HG03521 (cell line): Measurements from ENCODE around the gene OPA1.

Experiments used
- ATAC-seq: cut with Tn5 transposase; IDR thresholded peaks from one replicate; pipeline ENCODE4 v1.9.1; 2021; ENCODE audit warnings: mild to moderate bottlenecking, moderate library complexity; ENCODE audit not compliant: unreplicated experiment

The OPA1 gene

DNA sequence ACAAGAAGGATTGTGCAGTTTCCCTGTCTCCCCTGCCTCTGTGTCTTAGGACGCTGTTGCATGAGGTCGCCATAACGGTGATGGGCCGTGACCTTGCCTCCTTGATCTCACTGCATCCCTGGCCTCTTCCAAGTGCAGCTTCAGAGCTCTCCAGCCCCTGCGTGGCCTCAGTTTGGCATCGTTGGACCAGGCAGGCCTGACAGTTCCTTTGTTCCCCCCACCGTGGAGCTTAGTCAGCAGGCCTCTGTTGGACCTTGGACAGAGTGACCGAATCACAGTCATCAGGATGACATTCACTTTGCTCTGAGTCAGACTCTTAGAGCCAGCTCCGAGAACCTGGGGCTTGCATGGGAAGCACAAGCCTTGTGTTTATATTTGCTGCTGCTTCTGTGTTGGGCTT lies 139.4 kb downstream of the OPA1 start:
- no peak for ATAC-seq

DNA sequence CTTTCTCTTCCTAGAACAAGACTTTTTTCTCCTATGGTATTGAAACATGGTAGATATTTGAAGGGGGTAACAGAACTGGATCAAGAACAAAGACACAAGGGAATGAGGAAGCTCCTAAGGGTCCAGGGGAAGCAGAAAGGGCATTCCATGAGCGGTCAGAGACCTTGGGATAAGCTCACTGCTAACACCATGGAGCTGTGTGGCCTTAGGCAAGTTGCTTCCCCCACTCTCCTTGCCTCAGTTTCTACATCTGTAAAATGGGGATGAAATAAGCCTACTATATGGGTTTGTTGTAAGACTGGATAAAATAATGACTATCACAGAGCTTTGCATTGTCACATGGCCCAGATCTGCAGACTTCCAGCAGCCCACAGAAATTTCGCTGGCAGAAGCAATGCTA lies 139.8 kb downstream of the OPA1 start:
- no peak for ATAC-seq

DNA sequence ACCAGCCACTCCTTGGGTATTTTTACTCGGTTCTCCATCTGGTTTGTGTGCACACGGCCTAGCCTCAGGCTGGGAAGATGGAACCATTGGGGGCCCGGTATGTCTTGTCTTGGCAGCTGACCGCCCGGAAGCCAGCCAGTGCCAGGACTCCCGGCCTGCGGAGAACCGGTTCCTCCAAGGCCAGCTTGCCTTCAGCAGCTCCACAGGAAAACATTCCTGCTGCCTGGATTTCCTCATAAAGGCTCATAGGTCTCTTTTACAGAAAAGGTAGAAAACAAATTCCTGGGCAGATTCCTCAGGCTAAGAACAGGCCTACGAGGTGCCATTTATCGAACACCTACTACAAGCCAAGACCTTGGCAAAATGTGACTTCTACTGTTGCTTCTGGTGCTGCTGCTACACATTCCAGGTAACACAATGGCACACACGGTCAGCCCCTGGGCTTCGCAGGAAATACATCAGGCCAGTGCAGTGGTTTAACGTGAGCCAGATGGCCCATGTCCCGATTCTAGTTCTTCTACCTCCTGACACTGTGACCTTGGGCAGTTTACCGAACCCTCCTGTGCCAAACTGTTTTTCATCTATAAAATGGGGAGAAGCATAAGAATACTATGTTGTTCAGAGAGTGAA lies 141.8 kb downstream of the OPA1 start:
- ATAC-seq, result no peak

DNA sequence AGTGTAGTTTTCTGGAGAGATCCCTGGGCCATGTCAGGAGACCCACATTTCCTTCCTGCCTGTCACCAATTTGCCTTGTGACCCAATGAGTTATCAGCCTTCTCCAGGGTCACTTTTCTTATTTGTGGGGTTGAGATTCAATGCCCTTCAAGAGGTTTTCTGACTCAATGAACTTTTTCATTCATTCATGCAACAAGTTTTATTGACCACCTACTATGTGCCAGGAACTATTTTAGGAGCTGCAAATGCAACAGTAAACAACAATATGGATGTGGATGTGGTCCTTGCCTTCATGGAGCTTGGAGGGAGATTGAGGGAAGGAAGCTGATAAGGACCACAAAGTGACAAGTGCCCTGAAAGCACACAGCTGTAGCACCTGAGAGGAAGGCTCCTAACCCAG lies 142.8 kb downstream of the OPA1 start:
- no peak for ATAC-seq

DNA sequence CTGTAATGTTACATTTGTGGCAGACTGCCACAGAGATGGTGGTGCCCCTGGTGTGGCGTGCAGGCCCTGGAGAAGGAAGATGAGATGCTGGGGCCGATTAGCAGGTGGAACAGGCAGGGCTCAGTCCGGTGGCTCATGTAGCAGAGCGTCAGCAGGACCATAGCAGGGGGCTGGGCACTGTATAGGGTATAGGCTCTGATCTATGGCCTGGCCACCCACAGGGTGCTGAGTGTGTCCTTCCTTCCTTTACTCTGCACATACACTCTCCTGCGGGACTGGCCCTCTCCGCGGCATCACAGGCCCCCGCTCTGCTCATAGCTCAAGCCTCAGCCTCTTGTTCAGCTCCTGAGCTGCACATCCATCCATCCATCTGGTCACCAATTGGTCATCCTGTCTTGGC lies 143.6 kb downstream of the OPA1 start:
- no peak for ATAC-seq

DNA sequence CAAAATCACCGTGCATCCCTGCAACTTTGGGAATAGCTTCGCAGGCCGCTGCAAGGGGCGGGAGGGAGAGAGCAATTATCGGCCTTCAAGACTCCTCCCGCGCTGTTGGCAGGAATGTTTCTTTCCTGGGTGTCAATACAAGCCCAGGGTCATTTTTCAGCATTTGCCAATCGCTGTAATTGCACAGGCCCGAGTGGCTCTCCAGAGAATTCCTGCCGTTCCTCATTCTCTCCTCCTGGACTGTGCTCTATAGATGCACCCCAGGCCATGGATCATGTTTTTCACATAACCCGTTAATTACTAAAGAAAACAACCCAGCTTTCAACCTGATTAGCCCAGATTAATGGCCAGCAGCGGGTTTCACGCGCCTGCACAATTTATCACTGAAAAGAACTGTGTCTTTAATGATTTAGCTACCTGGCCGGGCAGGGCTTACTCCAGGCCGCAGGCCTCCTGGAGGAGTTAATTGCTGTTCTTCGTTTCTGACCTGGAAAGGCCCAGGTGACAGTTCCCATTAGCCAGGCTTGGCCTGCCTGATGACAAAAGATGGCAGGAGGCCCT lies 144.3 kb downstream of the OPA1 start:
- ATAC-seq, result no peak

DNA sequence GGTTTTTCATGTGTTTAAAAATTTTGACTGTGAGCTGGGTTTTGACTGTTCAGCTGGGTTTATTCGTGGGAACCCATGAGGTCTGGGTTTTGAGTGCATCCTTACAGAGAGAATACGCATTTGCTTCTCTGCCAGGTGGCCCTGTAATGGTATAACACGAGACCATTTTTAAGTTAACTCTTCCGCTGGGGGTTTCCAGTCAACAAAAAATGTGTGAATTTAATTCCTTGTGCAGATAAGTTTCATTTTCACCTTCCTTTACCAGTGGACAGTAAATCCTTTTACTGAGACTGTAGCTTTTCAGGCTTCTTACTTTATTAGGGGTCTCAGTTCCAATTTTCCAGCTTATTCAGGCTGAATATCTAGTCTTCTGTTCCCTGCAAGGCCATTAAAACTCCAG lies 149.6 kb downstream of the OPA1 start:
- peak; percentile 68 for ATAC-seq

DNA sequence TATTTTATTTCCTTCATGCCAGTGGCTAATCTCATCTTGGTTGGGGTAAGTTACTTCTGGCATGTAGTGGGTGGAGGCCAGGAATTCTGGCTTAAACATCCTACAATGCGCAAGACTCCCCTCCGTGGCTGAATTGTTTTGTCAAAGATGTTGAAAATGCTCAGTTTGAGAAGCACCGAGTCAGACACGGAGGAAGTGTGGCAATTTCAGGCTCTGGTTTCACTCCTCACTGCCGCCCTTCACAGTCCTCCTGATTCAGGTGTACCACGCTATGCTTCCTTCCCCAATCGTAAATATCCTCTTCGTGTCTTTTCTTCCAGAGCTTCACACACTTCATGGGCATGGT lies 150.7 kb downstream of the OPA1 start:
- peak; percentile 45 for ATAC-seq

DNA sequence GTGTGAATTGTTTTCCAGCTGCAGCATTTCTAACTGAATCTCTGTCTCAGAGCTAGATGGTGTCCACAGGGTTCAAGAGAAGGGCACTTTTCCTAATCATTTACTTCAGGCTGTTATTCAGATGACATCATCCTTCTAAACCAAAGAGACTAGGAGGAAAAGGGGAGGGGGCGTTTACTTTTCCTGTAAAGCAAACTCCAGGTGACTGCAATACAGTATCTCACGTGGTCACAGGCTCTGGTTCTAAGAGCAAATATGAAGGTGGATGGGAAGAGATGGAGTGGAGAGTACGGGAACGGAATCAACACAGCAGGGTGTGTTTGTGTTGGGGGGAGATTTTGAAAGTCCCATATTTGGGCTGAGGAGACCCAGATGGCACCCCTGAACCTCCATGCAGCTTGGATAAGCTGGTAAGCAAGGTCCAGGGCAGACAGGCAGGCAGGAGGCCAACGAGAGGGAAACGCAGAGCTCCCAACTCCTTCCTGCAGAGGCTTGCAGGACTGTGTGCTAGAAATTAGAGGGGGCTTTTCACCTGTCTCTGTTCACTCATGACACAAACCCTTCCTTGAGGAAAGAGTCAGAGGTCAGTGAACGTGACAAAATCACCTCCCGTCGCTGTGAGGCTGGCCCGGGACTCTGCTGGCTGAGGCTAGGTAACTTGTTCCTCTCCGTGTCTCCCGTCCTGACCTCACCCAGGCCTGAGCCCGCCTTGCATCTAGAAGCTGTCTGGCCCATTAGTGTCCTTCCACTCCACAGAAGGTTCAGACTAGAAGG lies 151.2 kb downstream of the OPA1 start:
- no peak for ATAC-seq

DNA sequence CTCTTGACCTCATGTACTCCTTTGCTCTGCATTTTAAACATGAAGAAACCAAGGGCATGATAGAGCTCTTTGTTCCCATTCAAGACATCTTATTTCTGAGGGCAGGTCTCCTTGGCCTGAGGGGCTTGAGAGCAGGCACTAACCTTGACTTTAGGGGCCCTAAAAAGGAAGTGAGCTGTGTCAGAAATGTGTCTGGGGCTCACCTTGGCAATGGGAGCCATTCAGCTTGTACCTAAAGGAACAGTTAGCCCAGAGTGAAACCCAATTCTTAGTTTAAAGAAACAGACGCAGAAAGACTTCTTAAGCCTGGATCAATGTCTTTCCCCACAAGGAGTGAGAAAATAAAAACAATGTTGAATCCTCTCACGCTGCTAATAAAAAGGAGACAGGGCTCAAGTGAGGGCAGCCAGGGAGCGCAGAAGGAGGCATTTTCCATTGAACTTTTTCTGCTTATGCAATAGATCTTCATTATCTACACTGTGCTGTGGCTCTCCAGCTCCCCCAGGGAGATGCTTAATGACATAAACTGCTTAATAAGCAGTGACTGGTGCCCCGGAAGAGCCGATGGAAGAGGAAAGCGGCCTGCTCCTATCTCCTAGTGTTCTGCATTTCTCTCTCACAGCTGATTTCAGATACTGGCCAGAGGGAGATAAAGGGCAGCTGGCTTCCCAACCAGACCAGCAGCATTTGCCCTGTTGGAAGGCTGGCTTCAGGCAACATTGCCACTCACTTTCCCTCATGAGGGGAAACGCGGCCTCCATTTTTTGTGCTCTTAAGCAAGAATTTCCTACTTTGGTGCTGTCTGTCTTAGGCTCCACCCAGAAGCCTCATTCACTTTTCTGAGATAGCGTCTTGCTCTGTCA lies 152.0 kb downstream of the OPA1 start:
- ATAC-seq, result no peak

DNA sequence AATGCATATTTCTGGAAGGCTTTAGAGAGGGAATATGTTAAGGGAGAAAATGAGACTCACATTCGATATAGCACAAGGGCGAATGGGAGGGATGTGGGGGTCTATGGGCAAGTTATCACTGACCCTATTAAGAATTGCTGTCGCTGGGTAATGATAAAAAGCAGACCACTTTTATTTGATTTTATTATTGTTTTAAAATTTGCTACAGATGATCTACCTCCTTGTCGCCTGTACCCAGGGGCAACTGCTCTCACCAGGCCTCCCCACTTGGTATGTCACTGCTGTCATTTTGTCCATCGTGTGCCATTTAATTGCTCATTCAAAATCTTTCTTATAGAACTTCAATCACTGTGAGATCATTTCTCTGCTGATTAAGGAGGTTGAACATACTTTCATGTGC lies 153.8 kb downstream of the OPA1 start:
- ATAC-seq, result no peak
